OCI-M2 (cell line): Measurements from ENCODE around the gene FAM25G.

Experiments
- DNase-seq: peaks from one replicate; lab custom pipeline; 2025; ENCODE audit not compliant: unreplicated experiment; lab: John Stamatoyannopoulos, UW

The FAM25G gene

GRCh38 chr10:47449102-47449978 lies 42.2 kb downstream of the FAM25G start:
- DNase-seq, result no peak

- DNase-seq, result no peak
Measured at GRCh38 chr10:47447705-47448104, 43.8 kb downstream of the FAM25G start.

GRCh38 chr10:47447209-47447608 lies 44.3 kb downstream of the FAM25G start:
- no peak for DNase-seq

GRCh38 chr10:47445720-47446119 lies 45.8 kb downstream of the FAM25G start:
- no peak for DNase-seq

GRCh38 chr10:47444047-47444446 lies 47.5 kb downstream of the FAM25G start:
- no peak for DNase-seq

- DNase-seq, result no peak
Measured at GRCh38 chr10:47443145-47443544, 48.4 kb downstream of the FAM25G start.

- no peak for DNase-seq
Measured at GRCh38 chr10:47442351-47442750, 49.1 kb downstream of the FAM25G start.

- DNase-seq, result no peak
Measured at GRCh38 chr10:47441938-47442337, 49.6 kb downstream of the FAM25G start.

GRCh38 chr10:47440207-47440606 lies 51.3 kb downstream of the FAM25G start:
- no peak for DNase-seq

- DNase-seq, result no peak
Measured at GRCh38 chr10:47438857-47439474, 52.5 kb downstream of the FAM25G start.
